ENCODE measurements around the gene ZNRF2.
"Not testable (repeated sequence)": the region's sequence is repeated elsewhere in the genome, so short reads cannot be mapped to it uniquely, and the experiment has no call there.

ZNRF2 gene

DNA sequence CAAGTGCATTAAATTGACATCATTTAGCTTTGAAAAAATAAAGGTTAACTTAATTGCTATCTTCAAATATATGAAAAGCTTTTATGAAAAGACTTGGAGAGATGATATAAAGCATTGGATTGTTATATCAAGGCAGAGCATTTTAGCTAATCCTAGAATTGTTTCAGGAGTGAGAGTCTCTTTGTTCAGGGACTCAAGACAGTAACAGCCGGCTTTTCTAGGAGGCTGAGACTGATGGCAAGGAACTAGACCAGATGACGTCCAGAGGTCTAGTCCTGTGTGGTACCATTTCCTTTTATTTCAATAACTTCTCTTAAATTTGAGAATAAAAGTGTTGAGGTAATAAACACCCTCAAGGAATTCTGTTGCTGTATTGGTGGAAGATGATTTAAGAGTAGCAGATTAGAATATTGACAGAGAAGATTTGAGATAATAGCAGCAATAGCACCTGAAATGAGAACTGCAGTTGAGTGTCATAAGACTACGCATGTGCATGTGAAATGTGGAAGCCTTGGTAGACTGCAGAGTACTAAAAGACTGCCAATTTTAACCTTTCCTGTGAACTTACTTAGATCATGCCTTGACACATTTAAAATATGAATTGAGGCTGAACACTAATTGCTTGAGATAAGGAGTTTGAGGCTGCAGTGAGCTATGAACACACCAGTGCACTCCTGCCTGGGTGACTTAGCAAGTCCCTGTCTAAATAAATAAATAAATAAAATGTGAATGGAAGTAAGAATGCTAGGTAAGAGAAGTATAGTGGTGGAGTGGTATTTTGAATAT, 79.6 kb downstream of the ZNRF2 start:
- DNase-seq (ENCODE audit: low spot score) = no peak

- no peak for DNase-seq (ENCODE audit: low spot score)
These were observed 80.4 kb downstream of the ZNRF2 start for GRCh38 chr7:30364773-30365172.

- no peak for DNase-seq (ENCODE audit: low spot score)
These were observed 81.2 kb downstream of the ZNRF2 start for GRCh38 chr7:30365621-30366020.

- no peak for DNase-seq (ENCODE audit: low spot score)
These were observed 82.2 kb downstream of the ZNRF2 start for GRCh38 chr7:30366606-30367005.

GRCh38 chr7:30367561-30367960, 83.2 kb downstream of the ZNRF2 start:
- DNase-seq (ENCODE audit: low spot score) = no peak

DNA sequence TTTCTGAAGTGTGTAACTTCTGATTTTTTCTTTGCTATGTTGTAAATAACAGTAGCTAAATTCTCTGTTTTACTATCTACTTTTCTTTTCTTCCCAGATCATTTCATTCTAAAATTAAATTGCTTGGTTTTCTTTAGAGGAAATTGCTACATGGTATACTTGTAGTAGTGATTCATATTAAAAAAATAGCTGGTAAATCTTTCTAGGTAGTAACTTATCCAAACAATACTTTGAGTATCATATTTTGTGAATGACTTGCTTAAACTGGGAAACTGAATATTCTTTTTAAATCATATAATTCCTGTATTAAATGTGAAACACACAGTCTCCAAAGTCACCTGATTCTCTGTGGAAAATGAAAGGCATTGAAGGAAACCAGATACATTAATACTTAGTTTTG, 85.5 kb downstream of the ZNRF2 start:
- no peak for DNase-seq (ENCODE audit: low spot score)

DNA sequence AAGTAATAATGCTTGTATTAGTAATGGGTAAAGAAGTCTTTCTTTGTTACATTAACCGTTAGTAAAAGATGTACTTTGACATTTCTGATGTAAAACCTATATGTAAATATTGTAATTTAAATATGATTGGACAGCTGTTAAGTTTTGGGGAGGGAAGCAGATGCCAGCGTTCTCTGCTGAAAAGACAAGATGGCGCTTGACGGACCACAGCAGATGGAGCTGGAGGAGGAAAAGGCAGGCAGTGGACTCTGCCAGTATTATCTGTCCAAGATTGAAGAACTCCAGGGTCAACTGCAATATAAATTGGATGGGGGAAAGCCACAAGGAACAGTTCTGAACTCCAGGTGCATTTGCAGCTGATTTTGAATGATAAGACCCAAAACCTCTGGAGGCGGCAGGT, 86.9 kb downstream of the ZNRF2 start:
- no peak for DNase-seq (ENCODE audit: low spot score)

- no peak for DNase-seq (ENCODE audit: low spot score)
These were observed 93.9 kb downstream of the ZNRF2 start for GRCh38 chr7:30378275-30378674.

DNA sequence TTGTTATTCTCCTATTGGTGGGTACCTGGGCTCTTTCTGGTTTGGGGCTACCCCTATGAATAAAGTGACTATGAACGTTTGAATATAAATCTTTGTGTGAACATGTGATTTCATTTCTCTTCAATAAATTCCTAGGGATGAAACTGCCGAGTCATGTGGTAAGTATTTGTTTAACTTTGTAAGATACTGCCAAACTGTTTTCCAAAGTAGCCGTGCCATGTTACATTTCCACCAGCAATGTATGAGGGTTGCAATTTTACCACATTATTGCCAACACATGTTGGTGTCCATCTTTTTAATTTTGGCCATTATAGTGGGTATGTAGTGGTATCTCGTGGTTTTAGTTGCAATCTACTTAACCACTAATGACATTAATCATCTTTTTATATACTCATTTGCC, 94.7 kb downstream of the ZNRF2 start:
- DNase-seq (ENCODE audit: low spot score) = no peak

DNA sequence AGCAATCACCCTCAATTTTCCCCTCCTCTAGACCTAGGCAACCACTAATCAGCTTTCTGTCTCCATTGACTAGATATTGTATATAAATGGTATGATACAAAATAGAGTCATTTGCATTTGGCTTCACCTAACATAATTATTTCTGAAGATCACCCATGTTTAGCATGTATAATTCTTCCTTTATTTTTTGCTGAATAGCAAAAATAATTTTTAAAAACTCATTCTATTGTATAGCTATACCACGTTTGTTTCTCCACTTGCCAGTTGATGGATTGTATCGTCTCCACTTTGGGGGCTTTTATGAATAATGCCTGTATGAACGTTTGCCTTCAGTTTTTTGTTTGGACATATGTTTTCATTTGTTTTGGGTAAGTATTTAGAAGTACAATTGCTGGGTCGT, 95.3 kb downstream of the ZNRF2 start:
- no peak for DNase-seq (ENCODE audit: low spot score)

DNA sequence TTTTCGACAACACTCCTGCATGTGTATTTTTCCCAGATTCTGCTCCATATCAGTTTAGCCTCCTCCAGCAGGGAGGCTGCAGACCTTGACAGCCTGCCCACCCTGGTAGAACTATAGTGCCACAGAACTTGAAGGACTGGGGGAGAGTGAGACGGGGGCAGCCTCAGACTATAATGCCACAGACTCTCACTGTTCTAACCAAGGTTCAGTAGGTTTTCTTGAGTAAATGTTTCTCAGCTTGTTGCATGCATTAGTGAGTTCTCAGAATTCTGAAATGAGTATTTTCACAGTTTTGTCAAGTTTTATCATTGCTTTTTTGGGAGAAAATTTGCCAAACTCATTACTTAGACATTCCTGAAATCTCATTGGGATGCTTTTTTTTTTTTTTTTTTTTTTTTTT, 95.9 kb downstream of the ZNRF2 start:
- DNase-seq (ENCODE audit: low spot score) = no peak

- DNase-seq (ENCODE audit: low spot score) = not testable (repeated sequence)
These were observed 96.4 kb downstream of the ZNRF2 start for GRCh38 chr7:30380824-30381223.

DNA sequence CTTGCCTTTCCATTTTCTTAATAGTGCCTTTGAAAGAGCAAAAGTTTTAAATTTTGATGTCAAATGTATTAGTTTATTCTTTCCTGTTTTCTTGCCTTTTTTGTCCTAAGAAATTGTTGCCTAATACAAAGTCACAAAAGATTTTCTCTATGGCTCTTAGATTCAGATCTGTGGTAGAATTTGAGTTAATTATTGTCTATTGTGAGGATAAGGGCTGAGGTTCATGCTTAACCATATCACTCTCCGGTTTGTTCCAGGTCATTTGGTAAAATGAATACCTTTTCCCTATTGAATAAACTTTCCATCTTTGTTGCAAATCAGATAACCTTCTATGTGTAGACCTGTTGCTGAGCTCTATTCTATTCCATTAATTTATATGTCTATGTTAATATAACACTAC, 98.2 kb downstream of the ZNRF2 start:
- DNase-seq (ENCODE audit: low spot score) = no peak

GRCh38 chr7:30389791-30390190, 105.4 kb downstream of the ZNRF2 start:
- DNase-seq (ENCODE audit: low spot score) = no peak

GRCh38 chr7:30390736-30391636, 106.6 kb downstream of the ZNRF2 start:
- DNase-seq (ENCODE audit: low spot score) = no peak

DNA sequence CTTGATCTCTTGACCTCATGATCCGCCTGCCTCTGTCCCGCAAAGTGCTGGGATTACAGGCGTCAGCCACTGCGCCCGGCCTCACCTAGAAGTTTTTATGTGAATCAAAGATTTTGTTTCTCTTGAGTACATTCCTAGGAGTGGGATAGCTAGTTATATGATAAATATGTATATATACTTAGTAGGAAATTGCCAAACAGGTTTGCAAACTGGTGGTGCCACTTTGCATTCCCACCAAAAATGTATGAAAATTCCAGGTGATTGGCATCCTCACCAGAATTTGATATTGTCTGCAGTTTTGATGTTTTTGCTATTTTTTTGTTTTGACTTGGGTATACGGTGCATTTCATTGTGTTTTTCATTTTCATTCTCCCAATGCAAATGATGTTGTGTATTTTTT, 107.4 kb downstream of the ZNRF2 start:
- no peak for DNase-seq (ENCODE audit: low spot score)

DNA sequence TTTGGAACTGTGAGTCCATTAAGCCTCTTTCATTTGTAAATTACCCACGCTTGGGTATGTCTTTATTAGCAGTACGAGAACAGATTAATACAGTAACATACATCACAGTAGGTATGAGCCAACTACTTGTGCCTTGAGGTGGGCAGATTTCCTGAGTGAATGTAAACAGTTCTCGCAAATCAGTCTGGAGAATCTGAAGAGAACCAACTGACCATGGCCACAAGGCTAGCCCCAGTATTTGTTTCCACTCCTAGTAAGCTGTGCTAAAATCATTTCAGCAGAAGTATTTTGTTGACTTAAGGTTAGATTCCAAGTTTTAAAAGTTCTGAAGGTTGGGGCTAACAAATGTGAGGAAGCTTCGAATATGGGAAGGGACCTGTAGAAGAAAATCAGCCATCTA, 111.3 kb downstream of the ZNRF2 start:
- no peak for DNase-seq (ENCODE audit: low spot score)

DNA sequence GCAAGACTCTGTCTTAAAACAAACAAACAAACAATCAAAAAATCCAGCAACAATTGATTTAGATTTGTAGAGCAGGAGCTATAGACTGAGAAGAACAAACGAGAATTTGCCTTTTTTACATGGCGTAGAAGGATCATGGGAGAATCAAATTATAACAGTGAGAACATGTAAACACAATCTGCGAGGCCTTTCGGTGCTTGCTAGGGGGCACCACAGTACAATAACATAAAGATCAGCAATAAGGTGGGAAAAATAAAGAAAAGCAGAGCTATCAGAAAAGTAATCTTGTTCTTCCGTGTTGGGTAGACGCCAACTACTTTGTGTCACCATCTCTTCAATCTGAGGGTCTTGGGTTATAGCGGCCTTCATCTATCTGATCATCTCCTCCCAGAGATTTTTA, 112.0 kb downstream of the ZNRF2 start:
- no peak for DNase-seq (ENCODE audit: low spot score)

GRCh38 chr7:30403477-30403876, 119.1 kb downstream of the ZNRF2 start:
- DNase-seq (ENCODE audit: low spot score) = no peak

- DNase-seq (ENCODE audit: low spot score) = no peak
These were observed 120.8 kb downstream of the ZNRF2 start for GRCh38 chr7:30405179-30405578.

GRCh38 chr7:30406664-30407425, 122.4 kb downstream of the ZNRF2 start:
- DNase-seq (ENCODE audit: low spot score) = no peak

DNA sequence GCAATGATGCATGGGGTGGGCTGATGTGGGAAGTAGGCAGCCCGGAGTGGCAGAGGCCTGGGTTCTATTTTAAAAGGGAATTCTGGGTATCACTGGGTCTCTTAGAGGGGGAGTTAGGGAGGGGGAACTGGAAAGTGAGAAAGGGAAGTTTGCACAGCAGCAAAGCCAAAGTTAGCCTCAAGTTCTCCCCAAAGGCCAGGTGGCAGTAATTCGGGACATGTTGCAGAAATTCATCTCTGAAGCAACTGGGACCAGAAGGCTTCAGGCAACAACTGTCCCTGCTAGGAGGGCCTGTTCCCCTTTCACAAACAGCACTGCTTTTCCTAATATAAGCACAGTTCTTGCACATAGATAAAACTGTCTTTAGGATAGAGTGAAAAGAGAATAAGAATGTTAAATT, 126.8 kb downstream of the ZNRF2 start:
- DNase-seq (ENCODE audit: low spot score) = no peak

- DNase-seq (ENCODE audit: low spot score) = no peak
These were observed 127.5 kb downstream of the ZNRF2 start for GRCh38 chr7:30411897-30412296.

Measured in CD4-positive, alpha-beta T cell treated with Interleukin-15 for 4 hours (primary cell).